ENCODE measurements around the gene KCNH1.

GRCh38 chr1:211014275-211014674 is 119.7 kb downstream of the KCNH1 start:
- TF ChIP-seq CTCF (conservative IDR thresholded peaks at IDR 0.05; ENCODE audit: low read depth in 2 of 2): no peak
- no peak for TF ChIP-seq ETS1 (IDR thresholded peaks at IDR 0.05)
- no peak for TF ChIP-seq EZH2 (IDR thresholded peaks at IDR 0.05; ENCODE audit: low read depth, unreplicated experiment)

All from GM23338 (cell line).